ENCODE data around the gene PPP5C.

- TF ChIP-seq GABPA (IDR thresholded peaks at IDR 0.05; ENCODE audit: borderline replicate concordance, insufficient read depth, low read length) (no peak), CTCF (IDR thresholded peaks at IDR 0.05; ENCODE audit: control extremely low read depth in 1 of 3, insufficient read depth in 1 of 3, low read depth in 1 of 3, low read length in 3 of 3) (no peak), JUND (IDR thresholded peaks at IDR 0.05; ENCODE audit: low read length) (no peak), POLR2AphosphoS5 (IDR thresholded peaks at IDR 0.05; ENCODE audit: low read depth, low read length) (no peak), GTF2F1 (IDR thresholded peaks at IDR 0.05; ENCODE audit: borderline replicate concordance, low read depth, low read length) (no peak)
Measured at GRCh38 chr19:46427518-46428045, 80.7 kb downstream of the PPP5C start.

Data from H1 (cell line).